Stimulated activated CD8-positive, alpha-beta memory T cell treated with anti-CD3 and anti-CD28 coated beads, Interleukin-7, amount 100 ng/mL, for 1 hour (primary cell): ENCODE data around the gene ACTL9.
"Not testable (repeated sequence)": the region's sequence is repeated elsewhere in the genome, so short reads cannot be mapped to it uniquely, and the experiment has no call there.

ENCODE experiments used
- DNase-seq, 2 donors: peaks; one replicate each; pipeline ENCODE4 v3.0.0-alpha.2; 2020; ENCODE audit warnings: low read depth in 2 of 2

The ACTL9 gene

DNA sequence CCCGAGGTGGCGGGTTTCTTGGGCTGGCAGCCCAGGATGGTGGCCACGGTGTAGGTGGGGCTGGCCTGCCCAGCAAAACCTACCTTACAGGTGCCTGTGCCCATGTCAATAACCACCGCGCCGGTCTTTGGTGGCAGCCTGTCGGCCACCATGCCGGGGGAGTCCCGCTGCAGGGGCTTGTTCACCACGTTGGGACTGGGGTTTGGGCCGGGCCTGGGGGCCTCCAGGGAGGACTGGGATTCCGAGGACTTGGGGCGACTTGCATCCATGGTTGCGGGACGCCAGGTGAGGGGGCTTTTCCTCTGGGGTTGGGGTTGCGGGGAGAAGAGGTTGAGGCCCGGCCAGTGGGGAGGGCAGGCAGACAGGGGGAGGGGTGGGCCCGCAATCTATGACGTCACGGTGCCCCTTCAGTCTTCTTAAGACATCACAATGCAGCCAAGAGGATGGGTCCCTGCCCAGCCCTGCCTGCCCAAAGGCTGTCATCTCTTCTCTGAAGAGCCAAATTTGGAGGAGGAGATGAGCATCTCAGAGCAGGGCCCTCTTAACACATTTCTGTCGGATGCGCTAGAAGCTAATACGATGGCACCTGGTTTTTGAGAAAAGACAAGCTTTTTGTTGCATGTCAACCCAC is at the start of gene ACTL9:
TSS of gene ACTL9 (minus strand) at position 363 of the 631 bp plus-strand sequence. CDS start at position 269, 94 bp downstream.
- no peak for DNase-seq

- DNase-seq = not testable (repeated sequence)
Measured at GRCh38 chr19:8739291-8740065, 40.9 kb upstream of the ACTL9 start.

DNA sequence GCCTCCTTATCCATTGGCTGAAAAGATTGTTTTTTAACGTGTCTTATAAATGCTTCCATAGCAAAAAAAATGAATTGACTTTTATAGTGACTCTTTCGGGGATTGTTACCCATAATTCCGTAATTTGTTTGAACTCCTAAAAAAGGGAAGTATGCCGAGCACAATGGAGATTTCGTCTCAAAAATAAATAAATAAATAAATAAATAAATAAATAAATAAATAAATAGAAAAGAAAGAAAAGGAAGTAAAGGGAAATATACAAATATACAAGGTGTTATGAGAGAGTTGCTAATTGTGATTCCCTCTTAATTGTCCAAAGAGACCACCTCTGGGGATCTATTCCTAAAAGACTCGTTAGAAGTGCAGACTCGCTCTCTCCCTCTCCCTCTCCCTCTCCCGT is 39.8 kb upstream of the ACTL9 start:
- DNase-seq = no peak

DNA sequence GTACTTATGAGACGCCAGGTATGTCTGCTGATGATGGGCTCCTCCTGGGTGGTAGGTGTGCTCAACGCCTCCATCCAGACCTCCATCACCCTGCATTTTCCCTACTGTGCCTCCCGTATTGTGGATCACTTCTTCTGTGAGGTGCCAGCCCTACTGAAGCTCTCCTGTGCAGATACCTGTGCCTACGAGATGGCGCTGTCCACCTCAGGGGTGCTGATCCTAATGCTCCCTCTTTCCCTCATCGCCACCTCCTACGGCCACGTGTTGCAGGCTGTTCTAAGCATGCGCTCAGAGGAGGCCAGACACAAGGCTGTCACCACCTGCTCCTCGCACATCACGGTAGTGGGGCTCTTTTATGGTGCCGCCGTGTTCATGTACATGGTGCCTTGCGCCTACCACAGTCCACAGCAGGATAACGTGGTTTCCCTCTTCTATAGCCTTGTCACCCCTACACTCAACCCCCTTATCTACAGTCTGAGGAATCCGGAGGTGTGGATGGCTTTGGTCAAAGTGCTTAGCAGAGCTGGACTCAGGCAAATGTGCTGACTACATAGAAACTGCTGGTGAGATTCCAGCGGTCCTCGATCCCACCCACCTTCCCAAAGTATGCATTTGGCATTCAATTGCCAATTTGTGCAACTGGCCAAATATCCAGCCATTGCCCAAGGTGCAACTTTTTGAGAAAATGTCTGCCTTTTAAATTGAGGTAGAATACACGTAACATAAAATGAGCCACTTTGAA is 33.0 kb upstream of the ACTL9 start:
- DNase-seq = no peak

DNA sequence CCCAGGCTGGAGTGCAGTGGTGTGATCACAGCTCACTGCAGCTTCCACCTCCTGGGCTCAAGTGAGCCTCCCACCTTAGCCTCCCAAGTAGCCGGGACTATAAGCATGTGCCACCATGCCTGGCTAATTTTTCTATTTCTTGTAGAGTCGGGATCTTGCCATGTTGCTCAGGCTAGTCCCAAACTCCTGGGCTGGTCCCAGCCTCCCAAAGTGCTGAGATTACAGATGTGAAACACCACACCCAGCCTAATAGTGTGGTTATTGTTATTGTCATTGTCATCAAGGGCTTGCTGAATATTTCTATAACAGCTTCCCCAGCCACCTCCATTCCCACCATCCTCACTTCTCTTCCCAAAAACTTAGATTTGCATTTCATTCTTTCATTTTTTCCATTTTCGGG is 25.7 kb upstream of the ACTL9 start:
- no peak for DNase-seq

GRCh38 chr19:8722032-8722431 is 23.4 kb upstream of the ACTL9 start:
- DNase-seq = no peak

- DNase-seq = no peak
Measured at GRCh38 chr19:8721334-8721733, 22.7 kb upstream of the ACTL9 start, which contains the start of gene OR2Z1. Gene OR2Z1, plus strand, starts transcription at chr19:8721634. Its CDS starts 9,395 bp downstream, at chr19:8731029.

GRCh38 chr19:8710337-8710736 is 11.7 kb upstream of the ACTL9 start:
- DNase-seq = not testable (repeated sequence)

GRCh38 chr19:8705742-8706141 is 7.1 kb upstream of the ACTL9 start:
- DNase-seq = no peak

DNA sequence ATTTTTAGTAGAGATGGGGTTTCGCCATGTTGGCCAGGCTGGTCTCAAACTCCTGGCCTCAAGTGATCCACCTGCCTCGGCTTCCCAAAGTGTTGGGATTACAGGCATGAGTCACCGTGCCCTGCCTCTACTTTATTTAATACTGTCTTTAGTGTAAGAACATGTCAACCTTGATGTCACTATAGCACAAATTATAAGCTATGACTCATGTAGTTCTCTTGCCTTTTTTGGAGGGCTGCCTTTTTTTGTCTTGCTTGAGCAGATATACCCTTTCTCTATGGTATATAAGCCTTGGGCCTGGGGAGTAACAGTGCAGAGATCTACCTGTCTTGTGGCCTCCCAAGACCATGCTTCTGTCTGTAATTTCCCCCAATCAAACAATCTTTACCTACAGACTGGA is 6.7 kb upstream of the ACTL9 start:
- not testable (repeated sequence) for DNase-seq

DNA sequence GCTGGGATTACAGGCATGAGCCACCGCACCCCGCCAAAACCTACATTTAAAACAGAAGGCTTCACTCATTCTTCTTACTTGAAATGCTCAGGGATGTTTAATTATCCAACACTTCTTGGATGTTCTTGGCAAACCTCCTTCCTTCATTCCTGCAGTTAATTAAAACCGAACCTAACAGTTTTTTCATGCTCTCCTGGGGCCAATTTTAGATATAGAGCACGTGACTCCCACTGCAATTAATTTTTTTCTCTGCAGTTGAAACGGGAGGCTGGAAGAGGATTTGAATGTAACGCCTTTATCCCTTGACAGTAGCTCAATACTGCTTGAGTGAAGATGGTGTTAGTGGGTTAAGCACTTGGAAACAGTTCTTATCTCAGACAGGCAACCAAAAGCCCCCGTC is 4.6 kb upstream of the ACTL9 start:
- no peak for DNase-seq

GRCh38 chr19:8702350-8702749 is 3.8 kb upstream of the ACTL9 start:
- DNase-seq = peak in 1 of 2 donors; percentile 13

- DNase-seq = no peak
Measured at GRCh38 chr19:8700956-8701355, 2.4 kb upstream of the ACTL9 start.

GRCh38 chr19:8699908-8700307 is 1.3 kb upstream of the ACTL9 start:
- no peak for DNase-seq

DNA sequence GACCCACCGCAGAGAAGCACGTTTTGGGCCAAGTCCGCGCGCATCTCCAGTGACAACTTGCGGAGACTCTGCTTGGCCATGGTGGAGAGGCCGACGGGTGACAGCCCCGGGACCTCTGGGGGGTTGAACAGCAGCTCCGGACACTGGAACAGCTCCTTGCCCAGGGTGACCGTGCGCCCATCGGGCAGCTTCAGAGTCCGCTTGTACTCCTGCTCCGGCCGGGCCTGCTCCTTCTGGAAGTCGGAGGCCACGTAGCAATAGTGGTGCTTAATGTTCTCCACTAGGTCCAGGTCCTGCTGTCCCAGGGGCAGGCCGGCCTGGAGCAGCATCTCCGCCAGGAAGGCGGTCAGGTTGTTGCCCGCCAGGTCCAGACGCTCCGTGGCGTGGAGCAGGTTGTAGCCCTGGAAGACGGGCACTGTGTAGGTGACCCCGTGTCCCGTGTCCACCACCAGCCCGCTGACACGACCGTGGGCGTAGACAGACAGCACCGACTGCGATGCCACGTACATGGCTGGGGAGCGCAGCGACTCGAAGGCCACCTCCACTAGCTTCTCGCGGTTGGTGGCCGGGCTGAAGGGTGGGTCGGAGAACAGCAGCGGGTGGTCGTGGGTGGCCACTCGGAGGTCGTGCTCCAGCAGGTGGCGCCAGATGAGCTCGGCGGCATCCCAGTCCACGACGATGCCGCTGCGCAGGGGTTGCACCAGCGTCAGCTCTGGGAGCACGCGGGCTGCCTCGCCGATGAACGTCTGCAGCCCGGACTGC is 743 bp downstream of the ACTL9 start:
- no peak for DNase-seq

DNA sequence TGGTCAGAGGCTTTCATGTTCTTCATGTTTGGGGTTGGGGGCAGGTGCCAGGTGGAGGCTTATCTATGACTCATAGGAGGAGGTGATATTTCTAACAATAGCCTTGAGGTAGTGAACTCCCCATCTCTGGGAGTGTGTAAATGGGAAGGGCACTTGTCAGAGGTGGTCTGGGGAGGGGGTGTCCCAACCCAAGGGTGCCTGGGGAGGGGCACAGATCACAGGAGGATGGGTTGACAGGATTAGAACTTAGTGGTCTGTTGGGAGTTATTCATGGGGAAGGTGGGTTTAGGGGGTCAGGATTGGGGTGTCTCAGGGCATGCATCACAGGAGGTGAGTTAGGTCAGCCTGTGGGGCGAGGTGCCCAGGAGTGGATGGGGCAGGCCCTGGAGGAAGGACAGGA is 1.6 kb downstream of the ACTL9 start:
- DNase-seq = no peak

DNA sequence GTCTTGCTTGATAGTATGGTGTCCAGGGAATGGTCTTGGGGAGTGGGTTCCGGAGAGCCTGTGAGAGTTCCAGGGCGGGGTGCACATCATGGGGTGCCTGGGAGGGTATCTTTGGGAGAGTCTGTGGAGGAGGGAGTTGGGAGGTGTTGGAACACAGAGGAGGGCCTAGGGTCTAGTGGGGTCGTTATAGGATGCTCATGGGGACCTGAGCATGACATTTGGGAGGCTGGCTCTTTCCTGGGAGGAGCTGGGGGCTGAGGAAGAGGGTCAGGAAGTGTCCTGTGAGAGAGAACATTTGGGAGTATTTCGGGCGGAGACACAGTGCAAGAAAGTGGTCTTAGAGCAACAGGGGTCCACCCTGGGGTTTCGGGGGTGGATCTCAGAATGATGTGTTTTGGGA is 2.7 kb downstream of the ACTL9 start:
- DNase-seq = no peak

DNA sequence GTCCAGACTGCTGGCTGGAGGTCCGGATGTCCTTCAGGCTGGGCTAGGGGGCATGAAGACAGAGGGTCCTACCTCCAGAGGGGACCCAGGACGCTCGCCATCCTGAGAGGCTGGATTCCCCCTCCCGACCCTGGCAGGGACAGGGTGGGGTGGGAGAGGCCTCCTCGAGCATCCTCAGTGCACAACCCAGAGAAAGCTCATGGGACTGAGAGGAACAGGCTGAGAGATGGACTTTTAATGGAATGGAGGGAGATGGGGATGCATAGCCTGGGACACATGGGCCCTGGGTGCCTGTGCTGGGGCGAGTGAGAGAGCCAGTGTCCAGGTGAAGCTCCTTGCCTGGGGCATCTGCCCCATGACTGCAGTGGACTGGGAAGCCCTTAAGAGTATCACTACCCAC is 3.1 kb downstream of the ACTL9 start:
- no peak for DNase-seq

DNA sequence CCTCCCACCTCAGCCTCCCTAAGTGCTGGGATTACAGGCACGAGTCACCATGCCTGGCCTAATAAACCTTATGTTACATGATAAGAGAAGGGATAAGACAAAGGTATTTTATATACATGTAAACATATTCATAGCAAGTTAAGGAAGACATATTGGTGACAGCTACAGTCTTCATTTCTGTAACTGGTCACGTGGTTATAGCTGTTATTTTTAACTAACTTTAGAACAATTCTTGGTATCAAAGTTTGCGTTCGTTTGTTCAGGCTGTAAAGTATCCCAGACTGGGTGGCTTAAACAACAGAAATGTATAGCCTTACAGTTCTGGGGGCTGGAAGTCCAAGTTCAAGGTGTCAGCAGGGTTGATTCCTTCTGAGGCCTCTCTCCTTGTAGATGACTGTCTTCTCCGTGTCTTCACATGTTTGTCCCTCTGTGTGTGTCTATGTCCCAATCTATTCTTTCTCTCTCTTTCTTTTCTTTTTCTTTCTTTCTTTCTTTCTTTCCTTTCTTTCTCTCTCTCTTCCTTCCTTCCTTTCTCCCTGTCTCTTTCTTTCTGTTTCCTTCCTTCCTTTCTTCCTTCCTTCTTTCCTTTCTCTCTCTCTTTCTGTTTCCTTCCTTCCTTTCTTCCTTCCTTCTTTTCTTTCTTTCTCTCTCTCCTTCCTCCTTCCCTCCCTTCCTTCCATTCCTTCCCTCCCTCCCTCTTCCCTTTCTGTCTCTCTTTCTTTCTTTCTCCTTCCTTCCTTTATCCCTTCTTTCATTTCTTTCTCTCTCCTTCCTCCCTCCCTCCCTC is 7.6 kb downstream of the ACTL9 start:
- no peak for DNase-seq

- DNase-seq = no peak
Measured at GRCh38 chr19:8688930-8689329, 9.7 kb downstream of the ACTL9 start.

- no peak for DNase-seq
Measured at GRCh38 chr19:8686549-8686948, 12.0 kb downstream of the ACTL9 start.
